ENCODE data around the gene CBX5. TPM values are rescaled to one million over a fixed set of nuclear protein-coding genes. Genes with fewer than 3 reads are reported as not detected.

The CBX5 gene
- total and polyA plus RNA-seq, 5 donors, result 23.0 to 68.2 (median 56.8) TPM

- ATAC-seq (no peak), DNase-seq (no peak)
- no peak overlapping the region for H3K27ac ChIP-seq (ENCODE audit: low read length)
- peaks cover 5% of the 10 kb centered on the region for H3K4me1 ChIP-seq (ENCODE audit: control insufficient read depth, insufficient read depth, low read length)
- intact Hi-C loops (cut with DNase I), result loop anchor here in 1 of 4 donors (5.0 kb wide), 1 partner anchor 141 kb away; the partner anchor contains the start of gene GPR84
- H3K27me3 ChIP-seq (ENCODE audit: control insufficient read depth, insufficient read depth), result no peaks in the 10 kb centered on the region
- H3K4me3 ChIP-seq (ENCODE audit: low read length), result no peak overlapping the region
- WGBS, result 82% methylated on average over 6 of the region's 6 CpGs
- H3K9me3 ChIP-seq (ENCODE audit: control insufficient read depth, low read length), result no peaks in the 10 kb centered on the region
Measured at GRCh38 chr12:54221402-54221984, 58.4 kb downstream of the CBX5 start.

DNA sequence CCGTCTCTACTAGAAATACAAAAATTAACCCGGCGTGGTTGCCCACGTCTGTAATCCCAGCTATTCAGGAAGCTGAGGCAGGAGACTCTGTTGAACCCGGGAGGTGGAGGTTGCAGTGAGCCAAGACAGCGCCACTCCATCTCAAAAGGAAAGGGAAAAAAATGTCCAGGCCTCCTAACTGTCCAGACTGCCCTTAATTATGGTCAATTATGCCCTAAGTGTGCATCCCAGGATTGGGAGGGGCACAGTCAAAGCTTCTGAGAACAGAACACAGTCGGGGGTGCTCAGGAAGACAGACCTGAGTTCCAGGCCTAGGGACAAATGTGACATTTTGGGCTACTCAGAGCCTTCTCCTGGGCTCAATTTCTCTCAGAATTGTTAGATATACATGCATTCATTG lies 59.4 kb downstream of the CBX5 start:
- no peak for DNase-seq
- no peak for ATAC-seq
- Histone ChIP-seq H3K27ac (ENCODE audit: low read length) (no peak overlapping the region), H3K4me1 (ENCODE audit: control insufficient read depth, insufficient read depth, low read length) (peaks cover 5% of the 10 kb centered on the region), H3K27me3 (ENCODE audit: control insufficient read depth, insufficient read depth) (no peaks in the 10 kb centered on the region), H3K9me3 (ENCODE audit: control insufficient read depth, low read length) (no peaks in the 10 kb centered on the region), H3K4me3 (ENCODE audit: low read length) (no peak overlapping the region)
- intact Hi-C loops (cut with DNase I), result loop anchor here in 1 of 4 donors (5.0 kb wide), 1 partner anchor 142 kb away; the partner anchor contains the start of gene GPR84
- 67% methylated on average over 7 of the region's 7 CpGs for WGBS

DNA sequence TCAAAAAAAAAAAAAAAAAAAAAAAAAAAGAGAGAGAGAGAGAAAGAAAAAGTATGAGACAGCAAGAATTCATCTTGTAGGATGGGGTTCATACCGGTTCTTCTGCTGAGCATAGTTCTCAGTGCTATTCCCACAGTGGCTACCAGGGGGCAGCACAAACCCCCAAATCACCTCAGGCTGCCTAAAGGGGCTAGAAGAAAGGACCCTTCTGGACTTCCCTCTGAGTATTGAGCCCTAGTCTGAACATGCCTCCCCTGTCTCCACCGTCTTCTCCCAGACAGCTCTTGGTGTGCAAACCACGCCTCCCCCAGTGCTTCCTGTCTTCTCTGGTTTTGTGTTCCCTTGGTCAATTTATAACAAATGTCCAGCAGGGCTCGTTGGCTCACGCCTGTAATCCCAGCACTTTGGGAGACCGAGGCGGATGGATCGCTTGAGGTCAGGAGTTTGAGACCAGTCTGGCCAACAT lies 59.8 kb downstream of the CBX5 start:
- ATAC-seq (peak; percentile 50 to 61), DNase-seq (peak; percentile 50 to 84 (median 72))
- H3K4me3 ChIP-seq (ENCODE audit: low read length), result no peak overlapping the region
- H3K27ac ChIP-seq (ENCODE audit: low read length), result no peak overlapping the region
- H3K4me1 ChIP-seq (ENCODE audit: control insufficient read depth, insufficient read depth, low read length), result peaks cover 5% of the 10 kb centered on the region
- WGBS, result 43% methylated on average over 8 of the region's 8 CpGs
- no peaks in the 10 kb centered on the region for H3K27me3 ChIP-seq (ENCODE audit: control insufficient read depth, insufficient read depth)
- no peaks in the 10 kb centered on the region for H3K9me3 ChIP-seq (ENCODE audit: control insufficient read depth, low read length)
- intact Hi-C loops (cut with DNase I), result loop anchor here in 1 of 4 donors (5.0 kb wide), 1 partner anchor 142 kb away; the partner anchor contains the start of gene GPR84

- DNase-seq, result peak; percentile 36 to 68 (median 68)
Measured at GRCh38 chr12:54217774-54218241, 62.1 kb downstream of the CBX5 start.

DNA sequence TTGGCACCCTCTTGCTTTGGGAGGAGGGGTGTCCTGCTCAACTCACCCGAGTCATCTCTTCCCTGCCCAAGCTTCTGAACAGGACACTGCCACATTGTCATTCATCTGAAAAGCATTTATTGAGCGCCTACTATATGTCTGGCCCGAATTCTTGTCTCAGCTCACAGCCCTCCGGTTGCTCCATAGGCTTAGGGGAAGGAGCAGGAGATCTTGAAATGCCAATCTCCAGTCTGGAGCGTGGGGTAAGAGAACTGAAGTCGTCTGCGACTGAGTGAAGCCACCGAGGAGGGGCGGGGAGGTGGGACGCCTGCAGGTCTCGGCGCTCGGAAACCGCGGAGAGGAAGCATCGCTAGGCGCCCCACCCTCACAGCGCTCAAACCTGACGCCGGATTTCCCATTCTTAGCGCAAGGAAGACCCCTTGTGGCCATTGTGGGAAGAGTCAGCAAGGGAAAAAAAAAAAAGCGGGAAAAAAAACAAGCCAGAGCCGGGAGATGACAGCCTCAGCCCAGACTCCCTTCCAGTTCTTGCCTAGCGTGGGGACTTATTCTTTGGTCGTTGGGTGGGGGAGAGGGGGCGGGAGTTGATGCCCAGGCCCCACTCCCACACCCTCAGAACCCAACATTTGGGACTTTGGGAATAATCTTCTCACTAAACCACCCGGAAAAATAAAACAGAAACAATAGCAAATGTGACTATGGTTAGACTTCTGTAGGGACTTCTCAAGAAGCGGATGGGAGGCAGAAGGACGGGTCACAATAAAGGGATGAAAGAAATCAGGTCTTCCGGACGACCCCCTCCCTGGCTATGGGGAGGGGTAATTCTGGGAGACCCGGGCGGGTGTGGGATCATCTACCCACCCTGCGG lies 62.9 kb downstream of the CBX5 start:
- peak; percentile 56 to 66 for ATAC-seq
- DNase-seq, result peak; percentile 76 to 91 (median 86)
- Histone ChIP-seq H3K9me3 (ENCODE audit: control insufficient read depth, low read length) (no peaks in the 10 kb centered on the region), H3K27ac (ENCODE audit: low read length) (no peak overlapping the region), H3K4me3 (ENCODE audit: low read length) (peak overlapping the region; percentile 31), H3K4me1 (ENCODE audit: control insufficient read depth, insufficient read depth, low read length) (peaks cover 5% of the 10 kb centered on the region), H3K27me3 (ENCODE audit: control insufficient read depth, insufficient read depth) (no peaks in the 10 kb centered on the region)
- intact Hi-C loops (cut with DNase I), result loop anchor here in 3 of 4 donors (5.0 to 10.0 kb wide), 3 partner anchors 145 to 150 kb away; partner anchors contain the start of gene GPR84 (in 2 of the 3)
- WGBS, result 2% methylated on average over 34 of the region's 34 CpGs

More at GRCh38 chr12:54217774-54218241, 62.1 kb downstream of the CBX5 start:
- H3K4me1 ChIP-seq (ENCODE audit: control insufficient read depth, insufficient read depth, low read length), result peaks cover 5% of the 10 kb centered on the region
- peak overlapping the region; percentile 31 for H3K4me3 ChIP-seq (ENCODE audit: low read length)
- no peaks in the 10 kb centered on the region for H3K9me3 ChIP-seq (ENCODE audit: control insufficient read depth, low read length)
- no peak overlapping the region for H3K27ac ChIP-seq (ENCODE audit: low read length)
- intact Hi-C loops (cut with DNase I), result loop anchor here in 3 of 4 donors (5.0 to 10.0 kb wide), 3 partner anchors 144 to 149 kb away; partner anchors contain the start of gene GPR84 (in 2 of the 3)
- peak; percentile 3 to 6 for ATAC-seq
- no peaks in the 10 kb centered on the region for H3K27me3 ChIP-seq (ENCODE audit: control insufficient read depth, insufficient read depth)
- 5% methylated on average over 39 of the region's 39 CpGs for WGBS

- intact Hi-C loops (cut with DNase I), result loop anchor here in 3 of 4 donors (5.0 to 10.0 kb wide), 3 partner anchors 146 to 151 kb away; partner anchors contain the start of gene GPR84 (in 2 of the 3)
- no peaks in the 10 kb centered on the region for H3K27me3 ChIP-seq (ENCODE audit: control insufficient read depth, insufficient read depth)
- WGBS, result 11% methylated on average over 31 of the region's 31 CpGs
- ATAC-seq (peak in 1 of 2 donors; percentile 0), DNase-seq (peak; percentile 32 to 73 (median 69))
- H3K27ac ChIP-seq (ENCODE audit: low read length), result no peak overlapping the region
- H3K4me3 ChIP-seq (ENCODE audit: low read length), result peak overlapping the region; percentile 25
- H3K4me1 ChIP-seq (ENCODE audit: control insufficient read depth, insufficient read depth, low read length), result peaks cover 5% of the 10 kb centered on the region
- H3K9me3 ChIP-seq (ENCODE audit: control insufficient read depth, low read length), result no peaks in the 10 kb centered on the region
Measured at GRCh38 chr12:54215989-54216796, 63.7 kb downstream of the CBX5 start.

GRCh38 chr12:54214553-54215406 lies 65.1 kb downstream of the CBX5 start:
- no peak overlapping the region for H3K4me3 ChIP-seq (ENCODE audit: low read length)

DNA sequence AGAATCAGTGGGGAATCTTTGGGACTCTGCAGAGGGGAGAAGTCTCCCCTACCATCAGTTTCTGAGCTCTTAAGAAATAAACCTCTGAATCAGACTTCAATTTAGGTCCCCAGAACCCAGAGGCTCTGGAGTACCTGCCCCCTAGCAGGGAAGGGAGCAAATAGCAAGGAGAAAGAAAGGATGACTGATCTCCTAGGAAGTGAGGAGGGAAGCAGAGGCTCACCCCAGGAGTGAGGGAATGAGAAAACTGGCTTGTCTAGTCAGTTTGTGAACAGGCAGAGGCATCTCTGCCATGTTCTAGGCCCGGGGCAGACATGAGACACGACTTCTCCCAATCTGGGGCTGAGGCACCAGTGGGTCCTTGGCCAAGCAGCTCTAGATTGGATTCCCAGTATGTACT lies 66.8 kb downstream of the CBX5 start:
- no peaks in the 10 kb centered on the region for H3K27me3 ChIP-seq (ENCODE audit: control insufficient read depth, insufficient read depth)
- H3K27ac ChIP-seq (ENCODE audit: low read length), result no peak overlapping the region
- no peaks in the 10 kb centered on the region for H3K9me3 ChIP-seq (ENCODE audit: control insufficient read depth, low read length)
- ATAC-seq, result no peak
- H3K4me3 ChIP-seq (ENCODE audit: low read length), result no peak overlapping the region
- intact Hi-C loops (cut with DNase I), result loop anchor here in 1 of 4 donors (10.0 kb wide), 1 partner anchor 152 kb away; the partner anchor contains the start of gene GPR84
- H3K4me1 ChIP-seq (ENCODE audit: control insufficient read depth, insufficient read depth, low read length), result peaks cover 5% of the 10 kb centered on the region
- WGBS, result 68% methylated on average over 2 of the region's 2 CpGs
- no peak for DNase-seq

More at GRCh38 chr12:54214553-54215406, 65.1 kb downstream of the CBX5 start:
- Histone ChIP-seq H3K4me1 (ENCODE audit: control insufficient read depth, insufficient read depth, low read length) (peaks cover 5% of the 10 kb centered on the region), H3K27ac (ENCODE audit: low read length) (no peak overlapping the region), H3K27me3 (ENCODE audit: control insufficient read depth, insufficient read depth) (no peaks in the 10 kb centered on the region), H3K9me3 (ENCODE audit: control insufficient read depth, low read length) (no peaks in the 10 kb centered on the region)
- ATAC-seq, result peak; percentile 86
- 20% methylated on average over 33 of the region's 33 CpGs for WGBS
- intact Hi-C loops (cut with DNase I), result loop anchor here in 3 of 4 donors (5.0 to 10.0 kb wide), 3 partner anchors 148 to 153 kb away; partner anchors contain the start of gene GPR84 (in 2 of the 3)
- DNase-seq, result peak; percentile 89 to 94 (median 92)

GRCh38 chr12:54211920-54212319 lies 68.0 kb downstream of the CBX5 start:
- 86% methylated on average over 7 of the region's 7 CpGs for WGBS
- H3K4me1 ChIP-seq (ENCODE audit: control insufficient read depth, insufficient read depth, low read length), result no peaks in the 10 kb centered on the region
- no peak overlapping the region for H3K4me3 ChIP-seq (ENCODE audit: low read length)
- H3K27me3 ChIP-seq (ENCODE audit: control insufficient read depth, insufficient read depth), result no peaks in the 10 kb centered on the region
- no peak for ATAC-seq
- intact Hi-C loops (cut with DNase I), result loop anchor here in 1 of 4 donors (10.0 kb wide), 1 partner anchor 153 kb away; the partner anchor contains the start of gene GPR84
- H3K9me3 ChIP-seq (ENCODE audit: control insufficient read depth, low read length), result no peaks in the 10 kb centered on the region
- no peak for DNase-seq
- H3K27ac ChIP-seq (ENCODE audit: low read length), result no peak overlapping the region
